ENCODE data around the gene CPXM1.

GRCh38 chr20:2820896-2821869 lies 20.8 kb upstream of the CPXM1 start:
- TF ChIP-seq YY1 (IDR thresholded peaks at IDR 0.05; ENCODE audit: insufficient read depth, insufficient read length) (no peak), ZNF274 (IDR thresholded peaks at IDR 0.05; ENCODE audit: low read depth, low read length) (no peak)
